GM18907 (cell line): Measurements from ENCODE around the gene PTH2R.
"Not testable (repeated sequence)": the region's sequence is repeated elsewhere in the genome, so short reads cannot be mapped to it uniquely, and the experiment has no call there.

Experiments used
- ATAC-seq: cut with Tn5 transposase; IDR thresholded peaks from one replicate; pipeline ENCODE4 v1.9.1; 2021; ENCODE audit warnings: mild to moderate bottlenecking, moderate library complexity; ENCODE audit not compliant: unreplicated experiment

The PTH2R gene, protein sequence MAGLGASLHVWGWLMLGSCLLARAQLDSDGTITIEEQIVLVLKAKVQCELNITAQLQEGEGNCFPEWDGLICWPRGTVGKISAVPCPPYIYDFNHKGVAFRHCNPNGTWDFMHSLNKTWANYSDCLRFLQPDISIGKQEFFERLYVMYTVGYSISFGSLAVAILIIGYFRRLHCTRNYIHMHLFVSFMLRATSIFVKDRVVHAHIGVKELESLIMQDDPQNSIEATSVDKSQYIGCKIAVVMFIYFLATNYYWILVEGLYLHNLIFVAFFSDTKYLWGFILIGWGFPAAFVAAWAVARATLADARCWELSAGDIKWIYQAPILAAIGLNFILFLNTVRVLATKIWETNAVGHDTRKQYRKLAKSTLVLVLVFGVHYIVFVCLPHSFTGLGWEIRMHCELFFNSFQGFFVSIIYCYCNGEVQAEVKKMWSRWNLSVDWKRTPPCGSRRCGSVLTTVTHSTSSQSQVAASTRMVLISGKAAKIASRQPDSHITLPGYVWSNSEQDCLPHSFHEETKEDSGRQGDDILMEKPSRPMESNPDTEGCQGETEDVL

DNA sequence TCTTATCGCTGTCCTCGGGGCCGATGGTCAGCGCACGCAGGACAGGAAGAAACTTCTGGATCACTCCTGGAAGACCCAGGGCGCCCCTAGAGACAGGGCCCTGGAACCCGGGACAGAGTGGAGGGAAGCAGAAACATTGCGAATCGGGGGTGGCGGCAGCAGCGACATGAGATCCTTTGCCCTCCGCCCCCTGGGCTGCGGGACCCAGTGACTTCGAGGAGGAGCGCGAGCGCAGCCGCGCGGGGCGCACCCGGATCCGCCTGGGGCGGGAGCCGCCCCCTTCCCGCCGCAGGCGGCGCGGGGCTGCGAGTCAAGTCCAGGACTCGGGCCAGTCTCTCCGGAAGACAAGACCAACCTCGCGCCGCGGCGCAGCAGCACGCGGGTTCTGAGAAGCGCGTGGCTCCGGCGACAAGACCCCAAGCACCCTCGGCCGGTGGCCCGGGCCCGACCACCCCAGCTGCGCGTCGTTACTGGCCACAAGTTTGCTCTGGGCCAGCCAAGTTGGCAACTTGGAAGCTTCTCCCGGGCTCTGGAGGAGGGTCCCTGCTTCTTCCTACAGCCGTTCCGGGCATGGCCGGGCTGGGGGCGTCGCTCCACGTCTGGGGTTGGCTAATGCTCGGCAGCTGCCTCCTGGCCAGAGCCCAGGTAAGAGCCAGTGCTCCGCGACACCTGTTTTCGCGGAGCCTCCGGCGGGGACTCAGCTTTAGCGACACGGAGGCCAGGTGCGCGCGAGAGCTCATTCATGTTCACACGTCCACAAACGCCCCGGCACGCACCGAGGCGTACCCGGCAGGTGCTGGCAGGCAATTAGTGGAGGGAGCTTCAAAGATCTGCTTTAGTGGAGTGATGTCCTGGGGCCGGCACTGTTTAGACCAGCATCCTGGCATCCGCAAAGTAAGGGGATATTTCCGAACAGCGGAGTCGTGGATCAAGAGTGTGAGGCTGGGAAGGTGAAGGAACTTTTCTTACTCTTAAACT is at the start of gene PTH2R:
Gene PTH2R (plus strand): TSS at position 319 of the 978 bp plus-strand sequence. CDS start 252 bp downstream, at position 571.
- ATAC-seq, result no peak

DNA sequence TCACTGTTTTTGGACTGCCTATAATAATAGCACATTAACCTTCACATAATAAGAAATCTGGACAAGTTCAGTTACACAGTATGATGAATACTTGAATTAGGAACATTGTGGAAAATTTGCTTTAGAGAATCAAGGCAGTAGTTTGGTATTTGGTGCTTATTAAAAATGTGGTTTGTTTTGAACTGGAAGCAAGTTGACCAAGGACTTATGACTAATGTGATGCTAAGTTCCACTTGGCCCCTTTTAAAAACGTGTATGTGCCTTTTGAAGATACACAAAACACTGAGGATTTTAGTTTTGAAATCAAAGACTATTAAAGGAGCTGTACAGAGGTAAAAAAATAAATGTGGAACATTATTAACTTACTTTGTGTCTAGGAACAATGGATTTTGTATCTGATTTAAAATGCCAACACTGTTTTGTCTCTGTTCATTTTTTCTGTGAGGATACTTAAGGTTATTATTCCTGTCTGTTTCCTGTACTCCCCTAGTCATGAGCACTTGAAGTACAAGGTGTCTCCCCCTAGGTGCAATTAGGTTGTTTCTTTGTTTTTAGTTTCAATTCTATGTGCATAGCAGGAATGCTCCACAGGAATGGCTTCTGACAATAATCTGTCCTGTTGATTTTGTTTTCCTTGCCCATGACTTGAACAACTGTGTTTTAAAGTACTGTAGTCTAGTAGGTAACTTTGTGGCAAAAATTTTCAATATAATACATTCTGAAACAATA is 49.6 kb upstream of the PTH2R start:
- no peak for ATAC-seq

DNA sequence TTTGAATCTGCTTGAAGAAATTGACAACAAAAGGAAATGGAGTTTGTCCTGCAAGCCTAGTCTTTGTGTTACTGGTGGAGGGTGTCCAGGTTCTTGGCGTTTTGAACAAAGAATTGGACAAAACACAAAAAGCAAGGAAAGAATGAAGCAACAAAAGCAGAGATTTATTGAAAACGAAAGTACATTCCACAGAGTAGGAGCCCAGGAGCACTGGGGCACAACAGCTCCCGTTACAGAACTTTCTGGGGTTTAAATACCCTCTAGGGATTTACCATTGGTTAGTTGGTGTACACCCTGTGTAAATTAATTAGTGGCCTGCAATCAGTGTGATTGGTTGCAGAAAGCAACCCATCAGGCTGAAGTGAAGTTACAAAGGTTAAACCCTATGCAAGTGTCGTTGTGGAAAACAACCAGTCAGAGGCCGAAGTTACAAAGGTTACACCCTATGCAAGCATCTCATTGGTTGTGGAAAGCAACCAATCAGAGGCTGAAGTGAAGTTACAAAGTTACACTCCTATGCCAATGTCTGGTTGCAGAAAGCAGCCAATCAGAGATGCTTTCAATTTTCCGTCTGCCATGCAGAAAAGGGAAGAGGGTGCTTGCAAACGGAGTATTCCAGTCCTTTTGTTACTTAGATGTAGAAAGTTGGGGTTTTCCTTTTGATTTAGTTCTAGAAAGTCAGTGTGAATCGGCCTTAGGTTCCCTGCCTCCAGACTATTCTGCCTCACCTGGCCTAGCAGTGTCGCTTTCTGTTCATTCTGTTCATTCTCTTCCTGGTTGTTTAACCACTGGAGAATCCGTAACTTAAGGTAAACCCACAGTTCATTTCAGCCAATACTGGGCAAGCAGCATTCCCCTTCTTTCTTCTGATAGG is 47.6 kb upstream of the PTH2R start:
- ATAC-seq, result no peak

DNA sequence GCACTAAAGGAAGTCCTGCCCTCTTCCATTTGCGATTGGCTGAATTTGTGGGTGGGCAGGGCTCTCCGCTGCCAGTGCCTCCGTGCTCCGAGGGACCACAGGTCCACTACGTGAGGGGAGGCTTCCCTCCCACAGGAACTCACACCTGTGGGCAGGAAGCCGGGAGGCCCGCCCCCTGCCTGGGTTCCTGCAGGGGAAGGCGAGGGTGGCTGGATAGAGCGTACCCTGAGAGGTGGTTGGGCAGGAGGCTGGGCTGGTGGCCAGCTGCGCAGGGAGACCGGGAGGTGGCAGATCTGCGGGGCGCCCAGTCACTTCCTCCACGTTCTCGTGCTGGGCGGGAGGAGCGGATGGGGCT is 47.0 kb upstream of the PTH2R start:
- ATAC-seq, result no peak

DNA sequence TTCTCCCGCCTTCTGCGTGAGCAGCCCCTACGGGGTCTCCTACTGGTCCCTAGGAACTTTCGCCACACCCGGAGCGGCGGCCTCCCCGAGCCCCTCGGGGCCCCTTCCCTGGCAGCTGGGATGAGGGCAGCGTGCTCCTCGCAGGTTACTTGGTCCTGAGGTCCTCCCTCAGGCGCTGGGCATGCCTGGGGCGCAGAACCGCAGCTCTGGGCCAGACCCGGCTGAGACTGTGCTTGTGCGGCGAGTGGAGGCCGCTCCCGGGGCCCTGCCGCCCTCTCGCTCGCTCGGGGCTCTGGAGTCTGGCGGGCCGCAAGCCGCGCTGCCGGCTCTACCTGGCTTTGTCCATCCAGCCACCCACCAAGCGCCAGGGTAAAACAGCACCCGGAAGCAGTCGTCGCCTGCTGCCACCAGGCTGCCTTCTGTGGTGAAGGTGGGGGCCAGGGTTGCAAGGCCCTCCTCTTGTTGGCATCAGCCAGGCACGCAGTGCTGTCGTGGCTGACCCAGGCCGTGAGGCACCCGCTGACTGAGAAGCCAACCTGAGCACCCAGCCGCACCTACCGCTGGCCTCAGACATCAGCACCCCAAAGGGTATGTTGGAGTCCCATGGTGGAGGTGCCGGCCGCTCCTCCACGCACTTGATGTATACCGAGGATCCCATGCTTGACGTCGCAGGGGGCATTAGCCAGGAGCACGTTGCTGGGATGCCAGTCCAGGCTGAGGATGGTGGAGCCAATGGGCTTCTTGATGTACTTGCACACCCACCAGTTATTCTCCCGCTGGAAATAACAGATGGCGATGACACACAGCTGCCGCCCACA is 46.1 kb upstream of the PTH2R start:
- no peak for ATAC-seq

DNA sequence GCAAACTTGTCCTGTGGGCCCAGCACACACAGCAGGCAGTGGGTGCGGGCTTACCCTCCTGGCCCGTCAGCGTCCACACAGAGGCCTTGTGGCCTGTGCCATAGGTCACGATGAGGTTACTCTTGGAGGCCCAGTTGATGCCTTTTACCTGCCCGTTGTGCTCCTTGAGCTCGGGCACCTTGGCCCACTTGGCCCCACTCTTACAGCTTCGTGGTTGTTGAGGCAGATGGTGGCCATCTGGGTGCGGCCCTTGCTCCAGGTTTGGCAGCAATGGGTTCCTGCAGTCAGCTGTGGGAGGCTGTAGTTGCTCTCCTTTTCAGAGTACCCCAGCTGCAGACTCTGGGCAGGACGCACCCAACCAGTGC is 45.5 kb upstream of the PTH2R start:
- no peak for ATAC-seq

DNA sequence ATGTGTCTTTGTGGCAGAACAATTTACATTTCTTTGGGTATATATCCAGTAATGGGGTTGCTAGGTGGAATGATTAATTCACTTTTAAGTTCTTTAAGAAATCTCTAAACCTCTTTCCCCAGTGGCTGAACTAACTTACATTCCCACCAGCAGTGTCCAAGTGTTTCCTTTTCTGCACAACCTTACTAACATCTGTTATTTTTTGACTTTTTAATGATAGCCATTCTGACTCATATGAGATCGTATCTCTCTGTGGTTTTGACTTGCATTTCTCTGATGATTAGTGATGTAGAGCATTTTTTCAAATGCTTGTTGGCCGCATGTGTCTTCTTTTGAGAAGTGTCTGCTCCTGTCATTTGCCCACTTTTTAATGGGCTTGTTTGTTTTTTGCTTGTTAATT is 43.1 kb upstream of the PTH2R start:
- ATAC-seq, result peak; percentile 83

DNA sequence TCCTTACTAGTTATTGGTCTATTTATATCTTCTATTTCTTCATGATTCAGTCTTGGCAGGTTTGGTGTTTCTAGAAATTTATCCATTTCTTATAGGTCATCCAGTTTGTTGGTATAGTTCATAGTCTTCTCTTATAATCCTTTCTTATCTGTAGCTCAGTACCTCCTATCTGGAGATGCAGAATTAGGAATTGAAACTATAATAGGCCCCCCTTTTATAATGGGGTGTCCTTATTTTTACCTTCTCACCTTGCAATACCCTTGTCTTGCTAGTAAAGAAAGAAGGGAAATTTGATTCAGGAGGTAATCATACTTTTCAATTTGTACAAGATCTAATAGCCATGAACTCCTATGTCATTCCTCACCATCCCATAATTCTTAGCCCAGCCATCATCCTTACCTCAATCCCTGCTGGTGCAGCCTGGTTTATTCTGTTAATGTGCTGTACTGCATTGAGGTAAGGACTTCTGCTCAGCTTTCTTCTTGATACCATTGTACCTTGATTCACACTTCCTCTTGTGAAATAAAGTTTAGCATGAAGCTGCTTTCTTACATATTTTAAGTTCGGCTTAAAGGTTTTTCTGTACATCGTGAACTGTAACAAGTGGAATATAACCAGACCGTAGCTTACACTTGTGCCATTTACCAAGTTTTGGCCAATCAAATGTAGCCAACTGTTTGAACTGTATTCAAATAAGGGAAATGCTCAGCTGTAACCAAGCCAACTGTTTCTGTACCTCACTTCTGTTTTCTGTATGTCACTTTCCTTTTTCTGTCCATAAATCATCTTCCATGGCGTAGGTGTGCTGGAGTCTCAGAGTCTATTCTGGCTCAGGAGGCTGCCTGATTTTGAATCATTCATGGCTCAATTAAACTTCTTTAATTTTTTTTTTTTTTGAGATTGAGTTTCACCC is 40.1 kb upstream of the PTH2R start:
- peak; percentile 68 for ATAC-seq

DNA sequence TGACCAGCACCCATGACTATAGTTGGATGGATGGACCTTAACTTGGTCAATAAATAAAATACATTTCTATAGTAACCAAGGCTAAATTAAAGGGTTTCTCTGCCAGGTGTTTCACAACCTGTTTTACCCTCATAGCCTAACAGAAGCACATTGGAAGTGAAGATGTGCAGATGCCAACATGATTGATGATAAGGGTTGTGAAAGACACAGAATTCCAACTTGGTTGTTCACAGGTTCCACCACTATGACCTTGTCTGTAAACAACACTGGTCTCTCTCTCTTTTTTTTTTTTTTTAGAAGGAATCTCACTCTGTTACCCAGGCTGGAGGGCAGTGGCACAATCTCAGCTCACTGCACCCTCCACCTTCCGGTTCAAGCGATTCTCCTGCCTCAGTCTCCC is 37.5 kb upstream of the PTH2R start:
- no peak for ATAC-seq

DNA sequence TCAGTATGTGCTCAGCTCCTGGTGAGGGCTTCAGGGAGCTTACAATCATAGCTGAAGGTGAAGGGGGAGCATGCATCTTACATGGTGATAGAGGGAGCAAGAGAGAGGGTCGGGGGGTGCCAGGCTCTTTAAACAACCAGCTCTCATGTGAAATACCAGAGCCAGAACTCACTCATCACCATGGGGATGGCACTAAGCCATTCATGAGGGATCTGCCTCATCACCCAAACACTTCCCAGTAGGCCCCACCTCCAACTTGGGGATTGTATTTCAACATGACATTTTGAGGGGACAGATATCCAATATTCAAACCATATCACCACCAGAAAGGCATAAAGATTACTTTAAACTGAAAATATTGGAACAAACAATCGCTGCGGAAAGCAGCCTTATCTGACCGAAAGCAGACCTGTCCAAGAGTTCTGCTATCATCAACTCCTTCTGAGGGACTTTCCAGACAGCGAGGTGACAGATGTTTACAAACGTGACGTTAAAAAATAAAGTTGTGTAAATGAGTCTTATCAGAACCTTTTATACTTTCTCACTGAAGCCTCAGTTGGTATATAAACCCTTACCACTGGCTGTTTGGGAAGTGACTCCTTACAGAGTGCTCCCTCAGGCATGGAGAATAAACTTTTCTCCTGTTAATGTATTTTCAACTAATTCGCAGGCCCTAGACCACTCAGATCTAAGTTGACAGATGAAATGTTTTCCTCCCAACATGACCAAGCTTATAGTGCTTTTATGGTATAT is 35.5 kb upstream of the PTH2R start:
- ATAC-seq, result no peak

DNA sequence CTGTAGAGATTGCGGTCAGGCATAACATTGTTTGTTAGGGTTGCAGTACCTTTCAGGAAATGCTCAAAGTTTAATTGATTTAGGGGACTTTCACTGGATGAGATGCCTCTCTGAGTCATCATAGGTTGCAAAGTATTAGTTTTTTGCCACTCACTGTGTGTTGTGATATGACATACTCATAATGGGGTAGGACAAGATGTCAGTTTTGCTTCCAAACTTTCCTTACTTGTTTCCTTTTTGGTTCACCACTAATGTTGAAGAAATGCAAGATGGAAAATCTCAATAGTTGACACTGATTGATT is 35.0 kb upstream of the PTH2R start:
- no peak for ATAC-seq

DNA sequence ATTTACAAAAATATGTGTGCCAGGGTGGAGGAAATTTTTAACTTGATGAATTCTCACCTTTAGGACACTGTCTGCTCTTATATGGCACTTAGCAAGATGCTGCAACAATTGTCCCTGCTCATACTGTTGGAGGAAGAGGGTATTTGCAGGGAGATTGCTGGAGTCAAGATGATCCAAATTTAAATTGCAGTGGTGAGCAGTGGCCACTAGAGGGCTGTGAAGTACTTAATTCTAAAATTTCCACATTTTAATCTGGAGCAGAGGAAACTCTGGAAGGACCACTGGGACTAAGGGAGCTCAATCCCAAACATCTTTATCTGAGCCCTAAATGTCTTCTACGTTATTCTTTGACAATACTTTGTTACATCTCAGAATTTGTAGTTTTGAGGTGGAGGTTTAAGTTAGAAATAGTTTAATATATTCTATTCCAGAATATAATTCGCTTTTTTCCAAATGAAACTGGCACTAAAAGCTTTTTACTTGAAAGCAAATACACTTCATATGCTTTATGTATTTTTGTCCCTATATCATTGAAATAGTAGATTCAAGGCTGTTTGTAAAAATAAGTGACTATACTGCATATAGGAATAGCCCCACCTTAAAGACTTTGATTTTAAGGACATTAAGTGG is 33.0 kb upstream of the PTH2R start:
- ATAC-seq, result peak; percentile 73

DNA sequence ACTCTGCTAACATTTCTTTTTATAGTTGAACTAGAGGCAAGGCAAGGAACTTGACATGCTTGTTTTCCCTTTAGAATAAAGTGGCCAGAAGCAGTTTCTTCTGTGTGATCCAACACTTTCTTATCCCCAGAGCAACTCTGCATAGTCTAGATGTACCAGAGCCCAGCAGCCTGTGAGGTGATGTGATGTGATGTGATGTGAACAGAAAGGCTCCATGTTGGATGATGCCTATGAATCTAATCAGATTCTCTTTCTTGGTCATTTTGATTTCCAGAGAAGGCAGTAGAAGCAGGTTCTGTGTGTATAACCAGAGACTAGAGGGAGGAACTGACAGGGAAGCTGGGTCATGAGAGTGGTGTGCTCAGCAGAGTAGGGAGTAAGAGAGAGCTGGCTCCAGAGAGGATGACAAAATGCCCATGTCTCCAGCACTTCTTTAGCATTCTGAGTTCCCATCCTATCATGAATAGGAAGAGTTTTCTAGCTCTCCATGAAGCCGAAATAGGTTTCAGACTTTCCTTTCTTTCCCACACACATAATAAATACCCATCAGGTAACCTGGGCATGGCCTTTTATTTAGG is 31.0 kb upstream of the PTH2R start:
- ATAC-seq, result no peak

DNA sequence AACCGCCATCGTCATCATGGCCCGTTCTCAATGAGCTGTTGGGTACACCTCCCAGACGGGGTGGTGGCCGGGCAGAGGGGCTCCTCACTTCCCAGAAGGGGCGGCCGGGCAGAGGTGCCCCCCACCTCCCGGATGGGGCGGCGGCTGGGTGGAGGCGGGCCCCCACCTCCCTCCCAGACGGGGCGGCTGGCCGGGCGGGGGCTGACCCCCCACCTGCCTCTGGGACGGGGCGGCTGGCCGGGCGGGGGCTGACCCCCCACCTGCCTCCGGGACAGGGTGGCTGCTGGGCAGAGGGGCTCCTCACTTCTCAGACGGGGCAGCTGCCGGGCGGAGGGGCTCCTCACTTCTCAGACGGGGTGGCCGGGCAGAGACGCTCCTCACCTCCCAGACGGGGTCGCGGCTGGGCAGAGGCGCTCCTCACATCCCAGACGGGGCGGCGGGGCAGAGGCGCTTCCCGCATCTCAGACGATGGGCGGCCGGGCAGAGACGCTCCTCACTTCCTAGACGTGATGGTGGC is 29.2 kb upstream of the PTH2R start:
- ATAC-seq, result not testable (repeated sequence)

DNA sequence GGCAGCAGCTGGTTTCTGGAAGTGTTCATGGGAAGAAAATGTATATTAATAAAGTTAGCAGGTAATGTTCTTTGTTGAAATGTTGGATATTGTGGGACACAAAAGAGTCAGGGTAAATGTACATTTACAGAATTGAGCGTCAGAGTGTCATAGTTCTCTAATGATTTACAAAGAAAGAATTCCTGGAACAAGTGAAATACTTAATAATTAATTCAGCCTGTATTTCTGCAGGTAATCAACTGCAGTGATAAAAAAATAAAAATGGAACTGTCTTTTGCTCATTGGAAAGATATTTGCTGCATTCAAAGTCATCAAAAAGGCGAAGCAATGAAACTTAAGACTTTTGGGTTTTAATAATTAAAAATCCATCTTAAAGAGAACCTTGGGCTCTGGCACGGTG is 27.4 kb upstream of the PTH2R start:
- no peak for ATAC-seq

DNA sequence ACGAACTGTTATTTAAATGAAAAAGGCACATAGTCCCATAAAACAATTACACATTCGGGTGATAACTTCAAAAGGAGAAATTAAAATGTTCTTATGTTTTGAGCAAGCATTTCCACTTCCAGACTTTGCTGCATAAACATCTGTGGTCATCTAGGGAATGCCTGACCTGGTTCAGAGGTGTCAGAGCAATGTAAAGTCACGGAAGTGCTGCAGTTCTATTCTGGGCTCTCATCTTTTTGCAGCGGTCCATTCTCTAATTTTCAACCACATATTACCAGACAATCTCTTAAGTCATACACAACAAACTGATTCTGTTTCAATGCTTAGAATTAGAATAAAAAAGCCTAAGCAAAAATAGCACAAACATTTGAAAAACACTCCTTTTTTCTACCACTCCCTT is 22.0 kb upstream of the PTH2R start:
- ATAC-seq, result no peak

DNA sequence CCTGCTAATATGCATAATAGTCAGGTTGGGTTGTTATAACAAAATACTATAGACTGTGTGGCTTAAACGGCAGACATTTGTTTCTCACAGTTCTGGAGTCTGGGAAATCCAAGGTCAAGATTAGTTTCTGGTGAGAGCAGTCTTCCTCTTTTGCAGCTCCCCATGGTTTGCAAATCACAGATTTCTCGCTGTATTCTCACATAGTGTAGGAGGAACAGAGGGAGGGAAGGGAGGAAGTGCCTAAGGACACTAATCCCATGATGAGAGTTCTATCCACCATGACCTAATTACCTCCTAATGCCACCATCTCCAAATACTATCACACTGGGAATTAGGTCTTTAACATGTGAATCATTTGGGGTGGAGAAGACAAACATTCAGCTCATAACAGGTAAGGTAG is 20.1 kb upstream of the PTH2R start:
- ATAC-seq, result no peak
